SIG-M5 treated with dmso at 0.1 percent for 504 hours (cell line): Measurements from ENCODE around the gene FAM53B.
"Not testable (repeated sequence)": the region's sequence is repeated elsewhere in the genome, so short reads cannot be mapped to it uniquely, and the experiment has no call there.

Source experiments
- DNase-seq: peaks from one replicate; lab custom pipeline; 2025; ENCODE audit not compliant: unreplicated experiment; lab: John Stamatoyannopoulos, UW

Gene FAM53B

DNA sequence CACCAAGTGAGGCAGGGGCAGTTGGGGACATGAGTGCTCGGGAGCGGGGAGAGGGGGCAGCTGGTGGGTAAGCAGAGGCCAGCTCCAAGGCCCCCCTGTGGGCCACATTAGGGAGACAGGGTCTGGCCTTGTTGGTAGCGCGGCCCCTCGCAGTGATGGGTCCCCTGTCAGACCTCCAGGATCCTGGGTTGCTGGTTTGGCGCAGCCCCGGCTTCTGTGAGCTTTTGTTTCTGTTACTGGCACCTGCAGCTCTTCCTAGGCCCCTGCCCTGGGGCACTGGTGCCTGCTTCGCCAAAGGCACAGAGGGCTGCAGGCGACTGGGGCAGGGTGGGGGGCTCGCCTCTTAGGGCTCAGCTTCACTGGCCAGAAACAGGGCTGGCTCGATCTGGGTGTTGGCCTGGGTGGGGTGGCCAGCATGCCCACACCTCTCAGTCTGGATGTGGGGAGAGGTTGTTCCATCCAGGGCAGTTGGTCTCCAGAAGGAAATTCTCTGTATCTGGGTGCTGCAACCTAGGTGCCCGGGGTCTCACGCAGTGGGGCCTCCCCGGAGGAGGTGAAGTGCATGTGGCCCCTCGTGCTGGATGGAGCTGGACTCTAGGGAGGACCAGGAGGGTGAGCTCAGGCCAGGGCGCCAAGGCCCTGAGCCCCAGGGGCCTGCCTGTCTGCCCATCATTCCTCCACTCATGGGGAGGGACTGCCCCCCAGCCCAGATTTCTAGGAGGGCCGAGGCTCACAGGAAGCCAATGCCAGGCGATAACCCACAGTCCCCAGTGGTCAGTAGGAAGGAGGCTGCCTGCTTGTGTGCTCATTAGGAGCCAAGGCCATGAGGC is 143.9 kb downstream of the FAM53B start:
- DNase-seq: no peak

DNA sequence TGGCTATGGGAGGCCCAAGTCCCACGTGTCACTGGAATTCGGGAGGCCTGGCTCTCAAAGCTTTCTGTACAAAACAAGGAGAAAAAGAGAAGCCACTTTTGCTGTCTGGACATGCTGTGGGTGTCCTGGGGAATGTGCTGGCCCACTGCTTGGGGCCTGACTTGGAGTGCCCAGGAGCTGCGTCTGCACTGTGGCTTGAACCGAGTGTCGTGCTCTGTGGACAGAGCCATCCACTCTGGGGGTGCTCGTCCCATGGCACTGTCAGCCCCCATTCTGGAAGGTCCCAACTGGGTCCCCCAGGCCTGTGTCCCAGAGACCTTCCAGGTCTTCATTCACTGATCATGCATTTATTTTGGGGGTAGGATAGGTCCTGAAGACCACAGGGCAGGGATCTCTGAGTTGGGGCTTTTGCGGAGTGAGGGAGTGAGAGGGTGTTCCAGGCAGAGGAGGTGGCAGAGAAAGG is 144.6 kb downstream of the FAM53B start:
- no peak for DNase-seq

DNA sequence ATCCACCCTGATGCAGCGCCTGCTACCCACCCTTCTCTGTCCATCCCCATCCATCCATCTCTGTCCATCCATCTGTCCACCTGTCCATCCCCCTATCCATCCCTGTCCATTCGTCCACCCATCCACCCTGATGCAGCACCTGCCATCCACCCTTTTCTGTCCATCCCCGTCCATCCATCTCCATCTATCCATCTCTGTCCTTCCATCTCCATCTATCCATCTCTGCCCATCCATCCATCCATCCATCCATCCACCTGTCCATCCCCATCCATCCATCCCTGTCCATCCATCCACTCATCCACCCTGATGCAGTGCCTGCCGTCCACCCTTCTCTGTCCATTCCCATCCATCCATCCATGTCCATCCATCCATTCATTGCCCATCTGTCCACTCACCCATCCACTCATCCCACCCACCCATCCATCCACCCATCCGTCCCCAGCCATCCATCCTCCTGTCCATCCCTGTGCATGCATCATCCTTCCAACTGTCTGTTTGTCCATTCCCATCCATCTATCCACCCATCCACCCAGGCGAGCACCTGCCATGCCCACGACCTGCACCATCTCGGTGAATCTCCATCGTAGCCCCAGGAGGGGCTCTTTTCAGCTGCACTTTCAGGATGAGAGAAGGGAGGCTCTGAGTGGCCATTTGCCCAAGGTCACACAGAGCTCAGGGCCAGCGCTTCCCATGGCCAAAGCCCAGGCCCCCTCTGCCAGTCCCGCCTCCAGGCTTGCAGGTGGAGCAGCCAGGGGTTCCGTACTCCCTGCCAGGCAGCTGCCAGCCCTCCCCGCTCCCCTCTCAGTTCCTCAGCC is 145.2 kb downstream of the FAM53B start:
- no peak for DNase-seq

DNA sequence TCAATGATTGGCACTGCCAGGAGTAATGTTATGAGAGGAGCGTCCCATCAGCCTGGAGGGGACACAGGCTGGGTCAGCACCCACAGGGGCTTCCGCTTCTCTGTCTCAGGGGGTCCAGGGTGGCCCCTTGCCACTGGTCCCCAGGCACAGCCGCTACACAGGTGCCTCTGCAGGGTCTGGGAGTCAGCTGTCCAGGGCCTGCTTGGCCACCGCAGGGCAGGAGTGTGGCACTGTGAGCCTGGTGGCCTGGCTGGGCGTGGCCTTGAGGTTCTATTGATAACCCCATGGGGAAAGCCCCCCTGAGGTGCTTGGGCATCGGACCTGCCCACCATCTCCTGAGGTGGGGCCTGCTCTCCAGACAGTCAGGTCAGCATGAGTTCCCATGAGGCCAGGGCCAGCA is 146.0 kb downstream of the FAM53B start:
- DNase-seq: no peak

DNA sequence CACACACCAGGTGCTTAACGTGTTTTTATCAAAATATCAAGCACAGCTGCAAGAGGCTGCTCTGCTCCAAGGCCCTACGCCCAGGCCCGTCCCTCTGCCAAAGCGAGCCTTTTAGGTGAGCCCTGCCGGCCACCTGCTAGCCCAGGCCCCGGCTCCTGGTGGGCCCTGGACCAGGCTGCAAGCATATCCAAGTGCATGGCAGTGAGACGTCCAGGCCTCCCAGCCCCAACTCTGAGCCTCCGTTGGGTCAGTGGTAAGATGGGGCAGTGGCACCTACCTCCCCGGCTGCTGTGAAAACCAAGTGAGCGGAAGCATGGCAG is 146.4 kb downstream of the FAM53B start:
- no peak for DNase-seq

GRCh38 chr10:124596962-124597845 is 147.0 kb downstream of the FAM53B start:
- DNase-seq: no peak

- DNase-seq: no peak
Observed at GRCh38 chr10:124596116-124596785, 147.9 kb downstream of the FAM53B start.

GRCh38 chr10:124595143-124595883 is 148.9 kb downstream of the FAM53B start:
- DNase-seq: no peak

- DNase-seq: no peak
Observed at GRCh38 chr10:124594240-124594639, 149.9 kb downstream of the FAM53B start.

DNA sequence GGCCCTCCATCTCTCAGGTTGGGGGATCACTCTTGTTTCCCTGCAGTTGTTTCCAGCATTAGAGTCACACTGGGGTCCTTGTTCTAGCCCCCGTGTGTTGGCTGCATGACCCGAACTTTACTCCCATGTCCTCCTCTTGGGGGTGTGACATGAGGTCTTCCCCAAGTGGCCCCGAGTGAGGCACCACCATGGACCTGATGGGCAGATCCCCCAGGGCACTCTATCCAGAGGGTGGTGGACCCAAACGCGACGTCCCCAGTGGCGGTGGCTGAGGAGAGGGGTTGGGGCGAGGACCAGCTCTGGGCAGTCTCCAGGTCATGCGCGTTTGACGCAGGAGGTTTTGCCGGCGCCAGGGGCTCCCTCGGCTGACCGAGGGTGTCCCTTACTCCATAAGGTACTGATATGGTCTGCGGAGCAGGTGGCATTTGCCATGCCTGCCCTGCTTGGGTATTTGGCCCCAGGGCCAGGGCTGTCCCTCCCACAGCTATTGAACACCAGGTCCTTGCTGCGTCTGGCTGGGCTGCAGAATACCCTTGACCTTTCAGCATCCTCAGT is 150.7 kb downstream of the FAM53B start:
- DNase-seq: no peak

DNA sequence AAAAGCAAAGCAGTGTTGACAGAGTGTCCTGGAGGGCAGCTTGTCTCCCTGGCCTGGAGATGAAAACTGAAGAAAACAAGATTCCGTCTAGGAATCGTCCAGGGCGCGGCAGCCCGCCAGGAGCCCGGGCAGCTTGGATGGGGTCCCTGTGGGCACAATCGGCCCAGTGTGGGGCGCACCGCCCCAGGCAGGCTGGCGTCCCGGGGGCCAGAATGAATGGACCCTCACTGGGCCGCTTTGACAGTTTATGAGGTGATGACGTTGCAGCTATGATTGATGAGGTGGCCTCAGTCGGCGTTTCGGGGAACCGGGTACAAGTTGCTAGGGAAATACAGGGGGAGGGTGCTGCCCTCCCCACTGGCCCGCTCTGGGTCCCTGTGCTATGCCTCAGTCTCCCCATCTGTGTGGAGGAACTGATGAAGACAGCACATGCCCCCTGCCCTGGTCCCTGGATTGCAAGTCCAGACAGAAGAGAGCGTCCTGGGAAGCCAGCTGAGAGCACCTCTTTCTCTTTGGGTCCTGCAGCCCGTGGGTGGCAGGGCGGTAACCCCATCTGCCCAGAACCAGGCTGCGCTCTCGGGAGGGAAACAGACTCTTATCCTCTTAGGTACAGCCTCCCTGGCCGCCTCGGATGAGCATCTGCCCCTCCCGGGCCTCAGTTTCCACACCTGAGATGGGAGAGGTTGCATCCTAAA is 151.3 kb downstream of the FAM53B start:
- DNase-seq: no peak

DNA sequence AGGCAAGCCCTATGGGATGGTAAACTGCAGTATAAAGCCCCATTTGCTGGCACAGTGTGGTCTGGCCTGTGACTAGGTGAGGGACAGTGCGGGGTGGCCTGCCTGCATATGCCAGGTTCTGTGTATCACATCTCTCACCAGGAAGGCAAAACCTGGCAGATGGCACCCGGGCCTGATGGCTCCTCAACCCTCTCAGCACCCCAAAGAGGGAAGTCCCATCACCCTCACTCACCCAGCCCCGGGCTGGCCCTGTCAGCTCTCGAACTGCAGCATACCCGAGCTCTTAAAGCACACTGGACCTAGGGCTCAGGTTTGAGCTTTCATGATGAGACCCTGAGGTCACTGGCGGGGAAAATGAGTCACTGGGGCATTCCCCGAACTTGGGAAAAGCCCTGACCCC is 152.1 kb downstream of the FAM53B start:
- no peak for DNase-seq

DNA sequence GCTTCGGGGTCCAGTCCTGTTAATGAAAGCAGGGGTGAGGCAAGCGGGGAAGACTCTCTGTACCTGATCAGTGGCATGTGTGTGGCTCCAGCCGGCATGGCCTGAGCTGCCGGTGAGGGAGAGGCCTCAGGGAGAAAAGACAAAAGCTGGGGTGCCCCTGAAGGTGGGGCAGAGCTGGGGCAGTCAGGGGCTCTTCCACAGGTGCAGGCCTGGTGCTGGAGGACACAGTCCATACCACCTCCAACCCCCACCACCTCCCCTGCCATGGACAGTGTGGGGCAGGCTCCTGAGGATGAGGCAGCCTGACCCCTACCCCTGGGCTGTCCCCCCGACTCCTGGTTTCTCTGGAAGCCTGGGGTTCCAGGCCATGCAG is 153.1 kb downstream of the FAM53B start:
- DNase-seq: no peak

DNA sequence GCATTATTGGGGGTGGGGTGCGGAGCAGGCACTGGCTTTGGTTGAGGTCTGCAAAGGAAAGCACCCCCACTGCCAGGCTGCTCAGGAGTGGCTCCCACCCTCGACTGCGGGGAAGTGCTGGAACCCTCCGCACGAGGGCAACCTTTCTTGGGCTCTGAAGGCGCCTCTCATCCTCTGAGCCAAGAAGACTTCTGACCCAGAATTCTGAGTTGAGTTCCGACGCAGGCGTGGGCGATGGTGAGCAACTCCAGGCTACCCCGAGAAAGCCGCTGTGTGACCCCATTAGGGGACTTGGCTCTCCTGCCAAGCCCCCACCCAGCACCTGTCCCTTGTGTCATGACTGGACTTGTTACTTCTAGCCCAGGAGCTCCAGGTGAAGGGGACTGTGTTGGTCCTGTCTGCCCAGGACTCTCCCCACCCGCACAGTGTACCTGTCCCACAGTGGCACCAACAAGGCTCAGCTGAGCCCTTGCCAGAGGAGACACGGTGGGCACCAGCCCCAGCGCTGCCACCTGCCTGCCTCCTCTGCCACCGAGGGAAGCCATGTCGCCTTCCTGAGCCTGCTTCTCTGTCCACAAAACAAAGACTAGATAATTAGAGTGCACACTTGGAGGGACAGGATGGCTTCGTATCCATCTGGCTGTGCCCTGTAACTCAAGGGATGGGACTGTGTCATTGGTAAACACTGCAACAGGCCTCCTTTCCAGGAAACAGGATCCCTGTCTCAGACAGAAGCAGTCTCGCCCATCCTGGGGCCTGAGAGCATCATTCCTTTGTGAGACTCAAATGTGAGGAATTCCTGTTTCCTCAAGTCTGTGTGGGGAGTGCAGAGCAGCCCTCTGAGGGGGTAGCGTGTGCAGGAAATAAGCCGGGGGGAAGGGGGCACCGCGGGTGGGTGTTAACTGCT is 153.7 kb downstream of the FAM53B start:
- DNase-seq: no peak

- DNase-seq: no peak
Observed at GRCh38 chr10:124589491-124590041, 154.6 kb downstream of the FAM53B start.

- DNase-seq: no peak
Observed at GRCh38 chr10:124588736-124589490, 155.3 kb downstream of the FAM53B start.

DNA sequence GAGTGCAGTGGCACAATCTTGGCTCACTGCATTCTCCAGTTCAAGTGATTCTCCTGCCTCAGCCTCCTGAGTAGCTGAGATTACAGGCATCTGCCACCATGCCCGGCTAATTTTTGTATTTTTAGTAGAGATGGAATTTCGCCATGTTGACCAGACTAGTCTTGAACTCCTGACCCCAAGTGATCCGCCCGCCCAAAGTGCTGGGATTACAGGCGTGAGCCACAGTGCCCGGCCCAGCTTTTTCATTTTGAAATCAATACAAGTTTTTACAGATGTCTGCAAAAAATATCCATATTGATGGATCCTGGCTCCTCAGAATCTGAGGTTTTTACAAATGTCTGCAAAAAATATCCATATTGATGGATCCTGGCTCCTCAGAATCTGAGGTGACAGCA is 155.8 kb downstream of the FAM53B start:
- not testable (repeated sequence) for DNase-seq
